GM18520 (cell line): ENCODE measurements around the gene DGKA.
A peak's percentile ranks its signal among the peaks of the same experiment; 100 is the strongest.
"Not testable (repeated sequence)": the region's sequence is repeated elsewhere in the genome, so short reads cannot be mapped to it uniquely, and the experiment has no call there.

Experiments
- ATAC-seq: cut with Tn5 transposase; IDR thresholded peaks from one replicate; pipeline ENCODE4 v1.9.1; 2021; ENCODE audit not compliant: unreplicated experiment

Gene DGKA

GRCh38 chr12:55966408-55967281 lies 35.7 kb downstream of the DGKA start, which contains the start of gene CDK2:
Gene CDK2 (plus strand): TSS chr12:55966830. CDS start chr12:55967009, 179 bp downstream.
- peak; percentile 89 for ATAC-seq

DNA sequence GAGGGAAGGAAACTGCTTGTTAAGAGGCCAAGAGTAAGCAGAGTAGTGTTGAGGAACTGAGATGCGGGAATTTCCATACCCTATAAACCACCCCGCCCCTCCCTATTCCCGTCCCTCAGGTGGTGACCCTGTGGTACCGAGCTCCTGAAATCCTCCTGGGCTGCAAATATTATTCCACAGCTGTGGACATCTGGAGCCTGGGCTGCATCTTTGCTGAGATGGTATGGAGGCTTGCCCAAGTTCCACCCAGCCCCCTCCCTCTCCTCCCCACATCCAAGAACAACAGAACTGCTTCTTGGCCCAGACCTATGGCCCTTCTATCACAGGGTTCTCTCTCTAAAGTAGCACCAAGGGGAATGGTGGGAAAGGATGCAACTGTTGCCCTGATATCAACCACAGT lies 38.4 kb downstream of the DGKA start:
- ATAC-seq: no peak

GRCh38 chr12:55970775-55971174 lies 39.8 kb downstream of the DGKA start:
- no peak for ATAC-seq

DNA sequence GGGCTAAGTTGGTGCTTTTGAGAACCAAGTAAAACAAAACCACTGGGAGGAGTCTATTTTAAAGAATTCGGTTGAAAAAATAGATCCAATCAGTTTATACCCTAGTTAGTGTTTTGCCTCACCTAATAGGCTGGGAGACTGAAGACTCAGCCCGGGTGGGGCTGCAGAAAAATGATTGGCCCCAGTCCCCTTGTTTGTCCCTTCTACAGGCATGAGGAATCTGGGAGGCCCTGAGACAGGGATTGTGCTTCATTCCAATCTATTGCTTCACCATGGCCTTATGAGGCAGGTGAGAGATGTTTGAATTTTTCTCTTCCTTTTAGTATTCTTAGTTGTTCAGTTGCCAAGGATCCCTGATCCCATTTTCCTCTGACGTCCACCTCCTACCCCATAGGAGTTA lies 41.1 kb downstream of the DGKA start:
- ATAC-seq: no peak

DNA sequence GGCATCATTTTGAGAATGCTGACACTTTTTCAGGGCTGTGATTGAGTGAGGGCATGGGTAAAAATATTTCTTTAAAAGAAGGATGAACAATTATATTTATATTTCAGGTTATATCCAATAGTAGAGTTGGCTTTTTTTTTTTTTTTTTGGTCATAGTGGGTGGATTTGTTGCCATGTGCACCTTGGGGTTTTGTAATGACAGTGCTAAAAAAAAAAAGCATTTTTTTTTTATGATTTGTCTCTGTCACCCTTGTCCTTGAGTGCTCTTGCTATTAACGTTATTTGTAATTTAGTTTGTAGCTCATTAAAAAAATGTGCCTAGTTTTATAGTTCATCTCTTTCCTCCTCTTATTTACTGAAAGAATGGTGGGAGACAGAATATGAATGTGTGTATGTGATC lies 41.5 kb downstream of the DGKA start:
- ATAC-seq: no peak

DNA sequence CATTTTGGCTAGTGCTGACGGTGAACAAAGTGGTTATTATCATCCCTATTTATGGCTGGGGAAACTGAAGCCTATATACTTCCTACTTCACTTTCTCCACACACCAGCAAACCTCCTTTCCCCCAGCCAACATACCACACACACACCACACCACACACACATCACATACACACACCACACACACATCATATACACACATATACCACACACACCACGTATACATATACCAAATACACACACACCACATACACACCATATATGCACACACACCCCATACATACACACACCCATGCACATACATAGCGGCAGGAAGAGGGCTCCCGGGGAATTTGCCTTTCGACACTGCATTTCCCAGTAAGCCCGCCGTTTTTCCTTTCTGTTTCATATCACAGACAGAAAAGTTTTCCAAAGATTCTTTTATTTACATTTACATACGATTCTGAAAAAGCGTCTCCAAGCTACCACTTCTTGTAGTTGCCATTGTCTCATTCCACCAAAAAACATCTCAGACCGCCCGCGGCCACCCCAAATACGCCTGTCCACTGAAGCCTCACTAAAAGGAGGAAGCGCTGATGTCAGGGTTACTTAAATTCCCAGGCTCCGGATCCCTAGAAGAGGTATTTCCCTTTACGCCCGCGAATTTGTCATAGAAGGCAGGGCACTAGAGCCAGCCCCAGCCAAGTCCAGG lies 42.1 kb downstream of the DGKA start:
- ATAC-seq: no peak

DNA sequence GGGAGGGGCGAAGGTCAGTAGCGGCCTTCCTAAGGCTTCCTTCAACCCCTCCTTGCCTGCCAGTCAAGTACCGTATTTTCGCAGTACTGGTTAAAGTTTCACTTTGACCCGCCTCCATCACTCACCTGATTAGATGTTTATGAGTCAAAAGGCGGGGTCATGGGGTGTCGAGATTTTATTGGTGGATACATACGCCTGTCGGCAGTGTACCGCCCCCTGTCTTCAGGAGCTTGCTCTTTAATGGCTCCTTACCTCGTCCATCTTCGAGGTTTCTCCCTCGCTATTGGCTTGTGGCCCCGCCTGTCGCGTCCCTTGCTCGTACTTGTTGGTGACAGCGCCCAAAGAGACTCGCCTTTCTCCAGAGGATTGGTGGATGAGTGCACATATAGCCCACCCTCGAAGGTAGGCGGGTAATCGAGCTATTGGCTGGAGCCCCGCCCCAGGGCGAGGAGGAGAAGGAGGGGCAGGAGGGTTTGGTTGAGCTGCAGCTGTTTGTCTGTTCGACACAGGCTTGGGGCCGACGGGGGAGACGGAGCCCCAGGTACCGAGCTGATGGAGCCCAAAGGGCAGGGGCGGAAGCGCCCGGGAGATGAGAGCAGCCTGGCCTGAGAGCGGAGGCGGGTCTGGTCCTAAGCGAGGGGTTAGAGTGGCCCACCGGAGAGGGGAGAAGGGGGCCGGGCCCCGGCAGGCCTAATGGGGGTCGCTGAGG lies 42.8 kb downstream of the DGKA start, which contains the start of gene RAB5B:
RAB5B (plus strand) TSS at position 480 of the 709 bp plus-strand sequence. CDS start 12,883 bp downstream, outside the sequence.
- peak; percentile 92 for ATAC-seq

GRCh38 chr12:55974308-55974730 lies 43.4 kb downstream of the DGKA start:
- no peak for ATAC-seq

DNA sequence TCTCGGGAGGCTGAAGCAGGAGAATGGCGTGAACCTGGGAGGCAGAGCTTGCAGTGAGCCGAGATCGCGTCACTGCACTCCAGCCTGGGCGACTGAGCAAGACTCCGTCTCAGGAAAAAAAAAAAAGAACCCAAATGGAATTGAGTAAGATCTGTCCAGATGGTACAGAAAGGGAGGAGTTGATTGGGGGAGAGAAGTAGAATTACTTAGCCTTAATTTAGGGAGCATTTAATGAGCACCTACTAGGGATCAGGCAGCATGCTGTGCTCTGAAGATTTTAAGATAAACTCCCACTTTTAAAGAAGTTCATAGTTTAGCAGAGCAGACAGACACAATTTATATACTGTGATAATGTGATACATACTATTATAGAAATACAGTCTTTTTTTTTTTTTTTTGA lies 47.4 kb downstream of the DGKA start:
- no peak for ATAC-seq

DNA sequence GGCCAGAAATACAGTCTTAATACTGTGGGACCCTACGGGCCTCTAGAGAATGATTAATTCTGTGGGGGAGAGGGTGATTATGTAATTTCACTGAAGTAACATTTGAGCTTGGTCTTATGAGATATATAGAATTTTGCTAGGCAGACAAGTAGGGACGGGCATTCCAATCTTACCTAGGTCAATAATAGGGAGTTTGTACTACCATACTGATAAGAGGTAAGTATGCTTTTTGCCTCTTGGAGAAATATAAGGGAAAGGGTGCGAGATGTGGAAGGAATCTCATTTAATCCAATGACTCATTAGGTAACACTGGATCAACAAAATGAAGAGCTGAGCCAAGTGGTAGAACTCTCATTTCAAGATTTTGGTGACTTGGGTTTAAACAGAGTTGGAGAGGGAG lies 48.1 kb downstream of the DGKA start:
- no peak for ATAC-seq

- not testable (repeated sequence) for ATAC-seq
These were observed 50.9 kb downstream of the DGKA start for GRCh38 chr12:55981882-55982281.

DNA sequence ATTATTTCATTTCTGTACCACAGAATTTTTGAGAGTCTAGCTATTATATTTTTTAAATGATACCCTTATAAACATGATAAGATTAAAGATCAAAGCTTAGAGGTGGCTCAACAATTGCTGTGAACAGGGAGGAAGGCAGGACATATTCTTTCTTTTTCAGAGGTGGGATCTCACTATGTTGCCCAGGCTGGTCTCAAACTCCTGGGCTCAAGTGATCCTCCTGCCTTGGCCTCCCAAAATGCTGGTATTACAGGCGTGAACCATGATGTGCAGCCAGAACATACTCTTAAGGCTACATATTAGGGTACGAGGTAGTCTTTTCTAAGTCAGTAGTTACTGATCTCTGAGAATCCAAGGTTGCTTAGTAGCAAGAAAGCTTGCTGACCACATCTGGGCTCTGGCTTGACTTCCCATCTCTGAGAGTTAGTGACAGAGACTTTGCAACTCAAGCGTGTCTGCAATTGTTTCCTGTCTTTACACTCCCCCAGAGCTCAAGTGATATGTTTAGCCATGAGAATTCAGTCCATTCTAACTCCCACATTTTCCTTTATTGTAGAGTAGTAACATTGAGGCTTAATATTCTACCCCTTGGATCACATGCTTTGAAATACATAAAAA lies 51.5 kb downstream of the DGKA start:
- ATAC-seq: no peak

GRCh38 chr12:55983232-55983842 lies 52.4 kb downstream of the DGKA start:
- ATAC-seq: no peak

DNA sequence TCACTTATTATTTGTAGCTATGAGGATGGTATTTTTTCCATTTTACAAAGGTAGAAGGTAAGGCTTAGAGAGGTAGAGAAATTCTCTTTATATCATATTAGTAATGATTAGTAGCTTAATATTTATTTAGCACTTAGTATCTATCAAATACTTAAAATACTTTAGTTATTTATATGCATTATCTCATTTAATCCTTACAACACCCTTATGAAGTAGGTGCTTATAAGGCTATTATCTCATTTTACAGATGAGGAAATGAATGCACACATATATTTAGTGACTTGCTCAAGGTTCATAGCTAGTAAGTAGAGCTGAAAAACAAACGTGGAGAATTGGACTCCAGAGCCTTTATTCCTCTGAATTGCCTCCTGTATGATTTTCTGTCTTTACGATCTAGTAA lies 53.9 kb downstream of the DGKA start:
- no peak for ATAC-seq

DNA sequence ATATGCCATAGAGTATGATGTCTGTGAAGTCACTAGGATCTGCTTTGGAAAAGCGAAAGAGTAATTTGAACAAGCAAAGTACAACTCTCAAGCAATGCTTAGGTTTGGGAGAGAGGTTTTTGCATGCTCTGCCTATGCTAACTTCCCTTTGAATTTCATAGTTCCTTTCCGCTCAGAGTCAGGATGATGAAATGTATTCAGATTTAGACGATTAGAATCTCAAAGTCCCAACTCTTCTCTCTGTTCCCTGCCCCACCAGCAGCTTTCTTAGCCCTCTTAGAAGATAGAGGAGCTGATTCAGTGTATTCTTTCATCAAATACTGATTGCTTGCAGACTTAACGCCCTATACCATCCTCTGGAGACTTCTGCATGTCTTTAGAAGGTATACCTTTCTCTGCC lies 54.4 kb downstream of the DGKA start:
- no peak for ATAC-seq

- not testable (repeated sequence) for ATAC-seq
These were observed 55.0 kb downstream of the DGKA start for GRCh38 chr12:55985976-55986375.

- ATAC-seq: no peak
These were observed 60.1 kb downstream of the DGKA start for GRCh38 chr12:55991110-55991509.

- no peak for ATAC-seq
These were observed 62.4 kb downstream of the DGKA start for GRCh38 chr12:55993230-55993853.

DNA sequence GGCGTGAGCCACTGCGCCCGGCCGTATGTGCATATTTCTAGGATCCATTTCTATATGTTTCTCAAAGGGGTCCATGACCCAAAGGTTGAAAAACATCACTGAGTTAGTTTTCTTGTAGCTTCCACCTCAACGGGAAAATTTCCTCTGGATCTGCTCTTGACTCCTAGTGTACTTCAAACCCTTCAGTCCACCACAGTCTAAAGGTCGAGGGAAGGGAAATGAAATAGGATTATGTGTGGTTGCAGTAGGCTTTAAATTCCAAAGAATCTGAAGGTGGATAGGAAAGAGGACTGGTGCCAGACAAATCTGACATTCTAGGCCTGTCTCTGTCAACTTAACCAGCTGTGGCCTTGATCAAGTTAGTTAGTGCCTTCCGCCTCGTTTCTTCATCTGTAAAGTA lies 64.4 kb downstream of the DGKA start:
- no peak for ATAC-seq

- ATAC-seq: no peak
These were observed 65.3 kb downstream of the DGKA start for GRCh38 chr12:55996201-55996714.
